Bronchial epithelial cell (primary cell): ENCODE results near the gene NRAP. TPM values are rescaled to one million over a fixed set of nuclear protein-coding genes. Genes with fewer than 3 reads are reported as not detected.

ENCODE experiments used
- DNase-seq: peaks from one replicate; pipeline ENCODE4 v3.0.0-alpha.2; 2010; ENCODE audit warnings: low read depth
- FAIRE-seq: peaks from 2 replicates; lab custom pipeline; 2011; peaks lifted over from hg19 to GRCh38; lab: Jason Lieb, UNC
- H3K27me3 ChIP-seq: 2 replicates; pipeline ENCODE4 v1.5.1; 2011; ENCODE audit warnings: low read length; ENCODE audit not compliant: control insufficient read depth, insufficient read depth
- H3K36me3 ChIP-seq: 2 replicates; pipeline ENCODE4 v1.5.1; 2011; ENCODE audit warnings: low read length; ENCODE audit not compliant: control insufficient read depth, insufficient read depth
- H3K4me3 ChIP-seq: 2 replicates; pipeline ENCODE4 v1.5.1; 2011; ENCODE audit warnings: mild to moderate bottlenecking, low read depth, low read length, control low read depth
- total RNA-seq: library from RNA; depleted of rRNA; stranded (reverse); fragments of >200 nt; gene quantifications from 2 replicates; pipeline ENCODE4 v1.2.1, GENCODE V29; 2014
- TF ChIP-seq, protein P1 (sequence below): IDR thresholded peaks from 2 replicates; pipeline ENCODE4 v1.5.1; 2011; ENCODE audit warnings: mild to moderate bottlenecking, moderate library complexity, low read length, control low read depth, inconsistent platforms; ENCODE audit not compliant: insufficient read depth, severe bottlenecking

Gene NRAP
- total RNA-seq, 1 donor from 2014 or later: not detected

DNA sequence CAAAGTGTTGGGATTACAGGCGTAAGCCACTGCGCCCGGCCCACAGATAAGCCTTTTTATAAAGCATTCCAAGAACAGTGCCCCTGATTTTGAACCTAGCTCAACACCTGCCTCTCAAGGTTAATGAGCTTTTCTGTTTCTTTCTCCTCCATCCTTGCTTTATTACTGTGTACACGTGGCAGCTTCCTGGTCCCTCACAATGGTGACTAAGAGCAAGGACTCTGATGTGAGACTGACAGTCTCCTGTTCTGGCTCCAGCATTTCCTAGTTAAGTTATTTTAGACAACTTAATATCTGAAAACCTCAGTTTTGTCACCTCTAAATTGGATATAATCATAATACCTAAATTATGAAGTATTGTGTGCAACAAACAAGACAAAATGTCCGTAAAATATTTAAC is 101.1 kb downstream of the NRAP start:
- FAIRE-seq (no peak), DNase-seq (no peak)
- TF ChIP-seq, protein P1, sequence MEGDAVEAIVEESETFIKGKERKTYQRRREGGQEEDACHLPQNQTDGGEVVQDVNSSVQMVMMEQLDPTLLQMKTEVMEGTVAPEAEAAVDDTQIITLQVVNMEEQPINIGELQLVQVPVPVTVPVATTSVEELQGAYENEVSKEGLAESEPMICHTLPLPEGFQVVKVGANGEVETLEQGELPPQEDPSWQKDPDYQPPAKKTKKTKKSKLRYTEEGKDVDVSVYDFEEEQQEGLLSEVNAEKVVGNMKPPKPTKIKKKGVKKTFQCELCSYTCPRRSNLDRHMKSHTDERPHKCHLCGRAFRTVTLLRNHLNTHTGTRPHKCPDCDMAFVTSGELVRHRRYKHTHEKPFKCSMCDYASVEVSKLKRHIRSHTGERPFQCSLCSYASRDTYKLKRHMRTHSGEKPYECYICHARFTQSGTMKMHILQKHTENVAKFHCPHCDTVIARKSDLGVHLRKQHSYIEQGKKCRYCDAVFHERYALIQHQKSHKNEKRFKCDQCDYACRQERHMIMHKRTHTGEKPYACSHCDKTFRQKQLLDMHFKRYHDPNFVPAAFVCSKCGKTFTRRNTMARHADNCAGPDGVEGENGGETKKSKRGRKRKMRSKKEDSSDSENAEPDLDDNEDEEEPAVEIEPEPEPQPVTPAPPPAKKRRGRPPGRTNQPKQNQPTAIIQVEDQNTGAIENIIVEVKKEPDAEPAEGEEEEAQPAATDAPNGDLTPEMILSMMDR: no peak
- Histone ChIP-seq H3K27me3 (no peaks in the 10 kb centered on the region), H3K36me3 (no peaks in the 10 kb centered on the region), H3K4me3 (no peak overlapping the region)

DNA sequence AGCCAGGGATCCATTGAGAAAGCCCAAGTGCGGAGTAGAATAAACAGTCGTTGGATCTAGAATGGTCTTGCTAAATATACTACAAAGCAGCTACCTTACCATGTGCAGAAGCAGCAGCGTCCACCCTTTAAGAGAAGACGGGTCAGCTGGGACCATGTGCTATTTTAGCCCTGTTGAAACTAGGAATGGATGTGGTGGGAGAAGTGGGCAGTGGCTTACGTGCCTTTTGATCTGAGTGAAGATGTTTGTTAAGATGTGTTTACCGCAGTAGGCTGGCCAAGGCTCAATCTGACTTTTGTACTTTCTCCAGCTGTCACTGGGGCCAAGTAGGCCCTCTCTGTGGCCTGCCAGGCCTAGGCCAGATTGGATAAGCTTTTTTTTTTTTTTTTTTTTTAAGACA is 101.8 kb downstream of the NRAP start:
- Histone ChIP-seq H3K36me3 (no peaks in the 10 kb centered on the region), H3K4me3 (no peak overlapping the region), H3K27me3 (no peaks in the 10 kb centered on the region)
- no peak for DNase-seq
- TF ChIP-seq, protein P1: no peak
- FAIRE-seq: no peak

DNA sequence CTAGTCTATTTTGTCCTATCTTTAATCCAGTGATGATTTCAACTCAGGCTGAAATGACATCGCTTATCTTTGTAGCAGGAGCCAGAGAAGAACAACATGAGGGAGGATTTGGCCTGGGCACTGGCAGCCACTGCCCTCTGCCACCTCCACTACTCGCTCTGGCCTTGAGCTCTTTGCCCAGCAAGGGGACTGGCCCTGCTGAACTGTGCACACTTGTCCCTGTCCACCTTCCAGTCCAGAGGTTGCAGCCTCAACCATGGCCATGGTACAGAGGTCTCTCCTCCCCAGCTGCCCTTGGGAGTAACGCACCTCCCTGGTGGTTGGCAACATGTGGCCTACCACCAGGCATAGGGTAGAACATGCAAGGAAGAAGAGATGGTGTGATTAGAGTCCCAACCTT is 102.6 kb downstream of the NRAP start:
- Histone ChIP-seq H3K36me3 (no peaks in the 10 kb centered on the region), H3K27me3 (no peaks in the 10 kb centered on the region), H3K4me3 (no peak overlapping the region)
- no peak for DNase-seq
- FAIRE-seq: no peak
- TF ChIP-seq, protein P1: no peak

DNA sequence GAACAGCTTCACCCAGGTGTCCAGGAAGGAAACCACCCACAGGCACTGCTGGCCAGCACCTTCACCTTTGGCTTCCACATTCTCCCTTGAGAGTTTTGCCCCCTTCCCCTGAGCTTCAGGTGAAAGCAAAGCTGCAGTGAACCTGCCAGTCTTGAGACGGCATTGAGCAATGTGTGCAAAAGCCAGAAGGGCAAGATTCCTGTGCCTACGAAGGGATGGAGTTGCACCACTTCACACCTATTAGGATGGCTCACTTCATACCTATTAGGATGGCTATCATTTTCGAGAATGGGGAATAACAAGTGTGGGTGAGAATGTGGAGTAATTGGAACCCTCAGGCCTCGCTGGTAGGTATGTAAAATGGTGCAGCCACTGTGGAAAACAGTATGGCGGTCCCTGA is 103.8 kb downstream of the NRAP start:
- Histone ChIP-seq H3K36me3 (no peaks in the 10 kb centered on the region), H3K4me3 (no peak overlapping the region), H3K27me3 (no peaks in the 10 kb centered on the region)
- TF ChIP-seq, protein P1: no peak
- DNase-seq (peak; percentile 11), FAIRE-seq (no peak)

DNA sequence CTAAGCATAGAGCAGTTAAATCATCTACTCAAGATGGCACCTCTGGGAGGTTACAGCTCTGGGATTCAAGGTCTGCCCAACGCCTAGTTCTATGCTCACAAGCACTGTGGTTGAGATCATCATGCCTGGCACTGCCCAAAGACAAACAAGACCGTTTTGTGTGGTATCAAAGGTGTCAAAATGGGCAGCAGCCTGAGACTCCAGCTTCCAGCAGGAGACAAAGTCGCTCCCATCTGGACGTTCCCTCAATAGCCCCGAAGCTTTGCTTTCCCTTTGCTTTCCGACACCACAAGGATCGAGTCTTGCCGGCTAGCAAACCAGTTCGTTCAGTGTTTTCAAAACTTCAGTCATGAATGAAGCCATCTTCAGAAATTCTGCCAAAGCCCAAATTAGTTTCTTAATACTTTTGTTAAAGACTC is 105.9 kb downstream of the NRAP start:
- DNase-seq: no peak
- no peak for FAIRE-seq
- Histone ChIP-seq H3K4me3 (no peak overlapping the region), H3K36me3 (no peaks in the 10 kb centered on the region), H3K27me3 (no peaks in the 10 kb centered on the region)
- TF ChIP-seq, protein P1: no peak

DNA sequence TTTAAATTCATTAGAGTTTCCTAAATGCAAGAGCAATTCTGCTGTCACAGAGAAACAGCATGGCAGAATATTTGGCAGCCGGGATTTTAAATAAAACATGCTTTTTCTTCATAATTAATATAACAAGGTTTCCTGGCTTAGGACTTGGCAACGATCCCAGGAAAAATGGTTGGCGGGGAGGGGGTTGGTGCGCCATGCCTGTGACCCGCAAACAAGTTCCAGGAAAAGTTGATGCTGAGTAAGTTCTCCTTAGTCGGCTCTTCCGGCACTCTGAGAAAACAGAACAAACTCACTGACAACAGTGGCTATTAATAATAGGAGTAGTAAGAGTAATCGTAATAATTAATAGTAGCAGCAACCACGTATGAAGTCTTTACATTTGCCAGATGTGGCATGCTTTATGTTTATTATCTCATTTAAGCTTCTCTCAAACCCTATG is 106.4 kb downstream of the NRAP start:
- Histone ChIP-seq H3K27me3 (no peaks in the 10 kb centered on the region), H3K4me3 (no peak overlapping the region), H3K36me3 (no peaks in the 10 kb centered on the region)
- FAIRE-seq (no peak), DNase-seq (no peak)
- TF ChIP-seq, protein P1: no peak
